HCT116 (cell line): Measurements from ENCODE around the gene PANX2. TPM values are rescaled to one million over a fixed set of nuclear protein-coding genes. Genes with fewer than 3 reads are reported as not detected.
A peak's percentile ranks its signal among the peaks of the same experiment; 100 is the strongest.

Experiments used
- ATAC-seq: fragments of 200-7000 bp; cut with Tn5 transposase; 2 replicates; pipeline ENCODE4 v1.9.1; 2020; ENCODE audit warnings: mild to moderate bottlenecking, moderate library complexity
- BruUV-seq: library from RNA; stranded (reverse); fragments of 400-500 nt; replicated peaks from 2 replicates; lab custom pipeline; 2021; lab: Mats Ljungman, UMichigan
- CTCF ChIA-PET: fragments of 300-600 bp; sonication (Branson Sonifier 250); formaldehyde crosslinking; loops from one replicate; lab custom pipeline; 2021; ENCODE audit warnings: antibody characterized with exemption; lab: Charles Lee
- POLR2A ChIA-PET: fragments of 300-600, 350-600 bp; sonication (Branson Sonifier 250); formaldehyde crosslinking; loops from one replicate; lab custom pipeline; 2021; ENCODE audit warnings: antibody characterized with exemption; lab: Charles Lee
- RAD21 ChIA-PET, 2 experiments: fragments of 300-600 bp; sonication (Branson Sonifier 250); formaldehyde crosslinking; loops; one replicate each; lab custom pipeline; 2023; ENCODE audit warnings: low total read pairs in 2 of 2; ENCODE audit not compliant: uncharacterized antibody in 2 of 2, unreplicated experiment in 2 of 2, low non-redundant PET in 1 of 2; lab: Charles Lee
- DNase-seq: peaks from one replicate; pipeline ENCODE4 v3.0.0-alpha.2; 2010; ENCODE audit warnings: low read depth, low spot score
- H2AFZ ChIP-seq: fragments of 200-600 bp; shearing (Covaris generic), sonication (generic); 2 replicates; pipeline ENCODE4 v1.6.1; 2017; ENCODE audit warnings: low read depth, mixed run types, mixed read lengths, antibody characterized with exemption, low read length; ENCODE audit not compliant: poor library complexity, severe bottlenecking
- H3K27ac ChIP-seq: 2 replicates; pipeline ENCODE4 v1.5.1; 2012; ENCODE audit warnings: low read depth, low read length
- H3K27me3 ChIP-seq: fragments of 200-600 bp; sonication (generic); 2 replicates; pipeline ENCODE4 v1.6.1; 2016; ENCODE audit warnings: mixed run types, low read length, mixed read lengths; ENCODE audit not compliant: insufficient read depth
- H3K36me3 ChIP-seq, 2 experiments: fragments of 200-500 bp in 1 of 2; fragments of 200-600 bp in 1 of 2; sonication (Bioruptor generic) in 1 of 2; sonication (generic) in 1 of 2; 2 replicates each; pipeline versions ENCODE4 v1.5.1 to v1.6.1; 2014 to 2016; ENCODE audit warnings: low read length in 2 of 2, inconsistent platforms in 1 of 2, mixed read lengths in 1 of 2, mixed run types in 1 of 2; ENCODE audit not compliant: insufficient read depth in 2 of 2, control insufficient read depth in 1 of 2
- H3K4me1 ChIP-seq, 2 experiments: fragments of 200-600 bp in 1 of 2; sonication (generic) in 1 of 2; 2 replicates each; pipeline versions ENCODE4 v1.5.1 to v1.6.1; 2012 to 2017; ENCODE audit warnings: low read length in 2 of 2, inconsistent platforms in 1 of 2, mild to moderate bottlenecking in 1 of 2, mixed read lengths in 1 of 2, mixed run types in 1 of 2, moderate library complexity in 1 of 2; ENCODE audit not compliant: insufficient read depth in 2 of 2, control insufficient read depth in 1 of 2
- H3K4me2 ChIP-seq: fragments of 200-600 bp; sonication (generic); 2 replicates; pipeline ENCODE4 v1.6.1; 2017; ENCODE audit warnings: mixed run types, low read length, mixed read lengths
- H3K4me3 ChIP-seq, 2 experiments: fragments of 200-600 bp in 1 of 2; sonication (generic) in 1 of 2; replicated peaks in 1 of 2; 2 replicates each; pipeline ENCODE4 v1.5.1; 2011 to 2016; ENCODE audit warnings: low read length in 2 of 2, control low read depth in 1 of 2, low read depth in 1 of 2, mild to moderate bottlenecking in 1 of 2, mixed read lengths in 1 of 2, mixed run types in 1 of 2
- H3K79me2 ChIP-seq: fragments of 200-600 bp; sonication (generic); 2 replicates; pipeline ENCODE4 v1.6.1; 2017; ENCODE audit warnings: mild to moderate bottlenecking, mixed run types, low read length, moderate library complexity, mixed read lengths; ENCODE audit not compliant: insufficient read depth
- H3K9ac ChIP-seq: fragments of 200-600 bp; sonication (generic); 2 replicates; pipeline ENCODE4 v1.6.1; 2016; ENCODE audit warnings: low read length, mixed read lengths
- H3K9me2 ChIP-seq: fragments of 200-600 bp; sonication (generic), shearing (Covaris generic); 2 replicates; pipeline ENCODE4 v1.6.1; 2017; ENCODE audit warnings: mixed run types, mild to moderate bottlenecking, moderate library complexity; ENCODE audit not compliant: insufficient read depth
- H3K9me3 ChIP-seq, 2 experiments: fragments of 200-500 bp in 1 of 2; fragments of 200-600 bp in 1 of 2; sonication (Bioruptor generic) in 1 of 2; sonication (generic) in 1 of 2; 2 replicates each; pipeline ENCODE4 v1.6.1; 2014 to 2017; ENCODE audit warnings: low read length in 2 of 2, mixed read lengths in 2 of 2, inconsistent platforms in 1 of 2, low read depth in 1 of 2, mild to moderate bottlenecking in 1 of 2, mixed run types in 1 of 2, moderate library complexity in 1 of 2; ENCODE audit not compliant: control insufficient read depth in 1 of 2, insufficient read depth in 1 of 2
- H4K20me1 ChIP-seq: fragments of 200-600 bp; sonication (generic), shearing (Covaris generic); 2 replicates; pipeline ENCODE4 v1.6.1; 2017; ENCODE audit warnings: mixed run types, mild to moderate bottlenecking, moderate library complexity; ENCODE audit not compliant: insufficient read depth
- ATF3 ChIP-seq: IDR thresholded peaks from 2 replicates; pipeline ENCODE4 v1.6.1; 2012
- CBX3 ChIP-seq: IDR thresholded peaks from 2 replicates; pipeline ENCODE4 v1.6.1; 2012; ENCODE audit warnings: low read depth
- CEBPB ChIP-seq: IDR thresholded peaks from 2 replicates; pipeline ENCODE4 v1.6.1; 2012; ENCODE audit warnings: low read depth
- ELF1 ChIP-seq: IDR thresholded peaks from 2 replicates; pipeline ENCODE4 v1.6.1; 2012; ENCODE audit warnings: low read depth, borderline replicate concordance
- FOSL1 ChIP-seq: IDR thresholded peaks from 2 replicates; pipeline ENCODE4 v1.6.1; 2012; ENCODE audit warnings: low read depth
- JUND ChIP-seq: IDR thresholded peaks from 2 replicates; pipeline ENCODE4 v1.6.1; 2012
- MAX ChIP-seq: IDR thresholded peaks from 2 replicates; pipeline ENCODE4 v1.6.1; 2012
- POLR2A ChIP-seq: IDR thresholded peaks from 2 replicates; pipeline ENCODE4 v1.7.0; 2011; ENCODE audit warnings: borderline replicate concordance; ENCODE audit not compliant: insufficient read depth, insufficient read length; ENCODE audit errors: extremely low read depth
- POLR2AphosphoS5 ChIP-seq: IDR thresholded peaks from 2 replicates; pipeline ENCODE4 v1.6.1; 2011; ENCODE audit warnings: mild to moderate bottlenecking, low read depth, low read length, moderate library complexity
- RAD21 ChIP-seq: IDR thresholded peaks from 2 replicates; pipeline ENCODE4 v1.6.1; 2012; ENCODE audit warnings: low read depth, mild to moderate bottlenecking
- SIN3A ChIP-seq: IDR thresholded peaks from 2 replicates; pipeline ENCODE4 v1.6.1; 2012; ENCODE audit warnings: low read depth
- SP1 ChIP-seq: IDR thresholded peaks from 2 replicates; pipeline ENCODE4 v1.6.1; 2012; ENCODE audit warnings: low read depth
- SRF ChIP-seq: IDR thresholded peaks from 2 replicates; pipeline ENCODE4 v1.6.1; 2012; ENCODE audit warnings: low read depth
- TCF7L2 ChIP-seq: IDR thresholded peaks from 2 replicates; pipeline ENCODE4 v1.7.0; 2011; ENCODE audit warnings: borderline replicate concordance, inconsistent platforms; ENCODE audit not compliant: insufficient read depth, insufficient read length; ENCODE audit errors: extremely low read depth
- YY1 ChIP-seq: IDR thresholded peaks from 2 replicates; pipeline ENCODE4 v1.6.1; 2011; ENCODE audit warnings: low read length, low read depth, moderate library complexity, mild to moderate bottlenecking; ENCODE audit not compliant: insufficient replicate concordance; ENCODE audit errors: extremely low read depth
- ZFX ChIP-seq: fragments of 450-650 bp; IDR thresholded peaks from 2 replicates; pipeline ENCODE4 v1.6.1; 2017
- ZNF274 ChIP-seq: fragments of 200-500 bp; sonication (Bioruptor generic); IDR thresholded peaks from 2 replicates; pipeline ENCODE4 v1.6.1; 2014; ENCODE audit warnings: mild to moderate bottlenecking, low read depth, low read length, inconsistent platforms
- intact Hi-C: fragments of 100-400 bp; cut with micrococcal nuclease; formaldehyde crosslinking; loops from 2 replicates; pipeline ENCODE4 v1.10.0; 2022
- total RNA-seq: library from RNA; stranded (reverse); gene quantifications from one replicate; pipeline ENCODE4 v1.2.1, GENCODE V29; 2021; ENCODE audit not compliant: unreplicated experiment
- TF ChIP-seq, protein P1 (sequence below): IDR thresholded peaks from 2 replicates; pipeline ENCODE4 v1.6.1; 2012; ENCODE audit warnings: low read depth
- TF ChIP-seq, protein P2 (sequence below), 3 experiments: fragments of 200-600 bp in 1 of 3; sonication (generic) in 1 of 3; IDR thresholded peaks in 2 of 3; conservative IDR thresholded peaks in 1 of 3; 2 replicates each; pipeline ENCODE4 v1.5.1; 2012 to 2017; ENCODE audit warnings: low read depth in 2 of 3, low read length in 2 of 3, antibody characterized with exemption in 1 of 3, borderline replicate concordance in 1 of 3, control low read depth in 1 of 3, mild to moderate bottlenecking in 1 of 3, mixed read lengths in 1 of 3, mixed run types in 1 of 3, moderate library complexity in 1 of 3; ENCODE audit not compliant: insufficient read depth in 1 of 3

The PANX2 gene
- total RNA-seq, 1 experiment from 2014 or later: 8.0 TPM

DNA sequence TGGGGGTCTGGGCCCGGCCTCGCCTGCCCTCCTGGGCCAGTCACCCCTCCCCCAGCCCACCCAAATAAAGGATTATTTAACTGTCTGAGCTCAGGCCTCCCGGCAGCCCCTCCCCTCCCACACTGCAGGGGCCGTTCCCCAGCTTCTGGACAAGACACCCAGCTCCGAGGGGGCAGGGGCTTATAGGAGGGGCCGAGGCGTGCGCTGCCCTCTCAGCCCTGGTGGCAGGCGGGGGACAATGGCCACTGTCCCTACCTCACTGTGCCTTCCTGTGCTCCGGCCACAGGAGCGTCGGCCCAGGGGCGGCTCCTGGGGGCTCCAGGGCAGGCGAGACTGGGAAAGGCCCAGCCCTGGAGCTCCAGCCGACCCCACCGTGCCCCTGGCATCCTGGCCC lies 28.1 kb downstream of the PANX2 start (continued):
- no peak for TF ChIP-seq CEBPB
- TF ChIP-seq, protein P1, sequence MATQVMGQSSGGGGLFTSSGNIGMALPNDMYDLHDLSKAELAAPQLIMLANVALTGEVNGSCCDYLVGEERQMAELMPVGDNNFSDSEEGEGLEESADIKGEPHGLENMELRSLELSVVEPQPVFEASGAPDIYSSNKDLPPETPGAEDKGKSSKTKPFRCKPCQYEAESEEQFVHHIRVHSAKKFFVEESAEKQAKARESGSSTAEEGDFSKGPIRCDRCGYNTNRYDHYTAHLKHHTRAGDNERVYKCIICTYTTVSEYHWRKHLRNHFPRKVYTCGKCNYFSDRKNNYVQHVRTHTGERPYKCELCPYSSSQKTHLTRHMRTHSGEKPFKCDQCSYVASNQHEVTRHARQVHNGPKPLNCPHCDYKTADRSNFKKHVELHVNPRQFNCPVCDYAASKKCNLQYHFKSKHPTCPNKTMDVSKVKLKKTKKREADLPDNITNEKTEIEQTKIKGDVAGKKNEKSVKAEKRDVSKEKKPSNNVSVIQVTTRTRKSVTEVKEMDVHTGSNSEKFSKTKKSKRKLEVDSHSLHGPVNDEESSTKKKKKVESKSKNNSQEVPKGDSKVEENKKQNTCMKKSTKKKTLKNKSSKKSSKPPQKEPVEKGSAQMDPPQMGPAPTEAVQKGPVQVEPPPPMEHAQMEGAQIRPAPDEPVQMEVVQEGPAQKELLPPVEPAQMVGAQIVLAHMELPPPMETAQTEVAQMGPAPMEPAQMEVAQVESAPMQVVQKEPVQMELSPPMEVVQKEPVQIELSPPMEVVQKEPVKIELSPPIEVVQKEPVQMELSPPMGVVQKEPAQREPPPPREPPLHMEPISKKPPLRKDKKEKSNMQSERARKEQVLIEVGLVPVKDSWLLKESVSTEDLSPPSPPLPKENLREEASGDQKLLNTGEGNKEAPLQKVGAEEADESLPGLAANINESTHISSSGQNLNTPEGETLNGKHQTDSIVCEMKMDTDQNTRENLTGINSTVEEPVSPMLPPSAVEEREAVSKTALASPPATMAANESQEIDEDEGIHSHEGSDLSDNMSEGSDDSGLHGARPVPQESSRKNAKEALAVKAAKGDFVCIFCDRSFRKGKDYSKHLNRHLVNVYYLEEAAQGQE: no peak
- TF ChIP-seq ZFX: no peak

GRCh38 chr22:50199251-50199721 lies 28.8 kb downstream of the PANX2 start:
- Histone ChIP-seq H3K9ac (0 out of 2 replicates have a peak overlapping the region, but pooled peaks have one; percentile 67), H3K36me3 (peaks cover 2 to 18% of the 10 kb centered on the region in 2 experiments; a peak in 3 of 4 replicates)
- no TSS peak for BruUV-seq
- no peak for TF ChIP-seq FOSL1
- TF ChIP-seq YY1: no peak
- no peak for TF ChIP-seq MAX
- TF ChIP-seq SP1: no peak
- TF ChIP-seq ZNF274: no peak
- TF ChIP-seq CBX3: no peak
- no peak for TF ChIP-seq RAD21
- TF ChIP-seq POLR2A: no peak
- TF ChIP-seq TCF7L2: no peak
- TF ChIP-seq, protein P2, sequence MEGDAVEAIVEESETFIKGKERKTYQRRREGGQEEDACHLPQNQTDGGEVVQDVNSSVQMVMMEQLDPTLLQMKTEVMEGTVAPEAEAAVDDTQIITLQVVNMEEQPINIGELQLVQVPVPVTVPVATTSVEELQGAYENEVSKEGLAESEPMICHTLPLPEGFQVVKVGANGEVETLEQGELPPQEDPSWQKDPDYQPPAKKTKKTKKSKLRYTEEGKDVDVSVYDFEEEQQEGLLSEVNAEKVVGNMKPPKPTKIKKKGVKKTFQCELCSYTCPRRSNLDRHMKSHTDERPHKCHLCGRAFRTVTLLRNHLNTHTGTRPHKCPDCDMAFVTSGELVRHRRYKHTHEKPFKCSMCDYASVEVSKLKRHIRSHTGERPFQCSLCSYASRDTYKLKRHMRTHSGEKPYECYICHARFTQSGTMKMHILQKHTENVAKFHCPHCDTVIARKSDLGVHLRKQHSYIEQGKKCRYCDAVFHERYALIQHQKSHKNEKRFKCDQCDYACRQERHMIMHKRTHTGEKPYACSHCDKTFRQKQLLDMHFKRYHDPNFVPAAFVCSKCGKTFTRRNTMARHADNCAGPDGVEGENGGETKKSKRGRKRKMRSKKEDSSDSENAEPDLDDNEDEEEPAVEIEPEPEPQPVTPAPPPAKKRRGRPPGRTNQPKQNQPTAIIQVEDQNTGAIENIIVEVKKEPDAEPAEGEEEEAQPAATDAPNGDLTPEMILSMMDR (IDR thresholded peaks at IDR 0.05 in 2 of 3, conservative IDR thresholded peaks at IDR 0.05 in 1 of 3; ENCODE audit: borderline replicate concordance in 1 of 3, insufficient read depth in 1 of 3, low read depth in 2 of 3, low read length in 2 of 3): no peak
- TF ChIP-seq POLR2AphosphoS5: no peak
- TF ChIP-seq SRF: no peak
- no peak for TF ChIP-seq ELF1
- no peak for TF ChIP-seq JUND
- TF ChIP-seq ATF3: no peak
- no peak for TF ChIP-seq SIN3A

More at GRCh38 chr22:50199251-50199721, 28.8 kb downstream of the PANX2 start:
- Histone ChIP-seq H3K79me2 (peaks cover 14% of the 10 kb centered on the region), H3K9me2 (no peaks in the 10 kb centered on the region), H4K20me1 (no peaks in the 10 kb centered on the region), H3K9me3 (peaks cover 0 to 8% of the 10 kb centered on the region in 2 experiments; a peak in 1 of 4 replicates), H2AFZ (no peak overlapping the region), H3K4me2 (peak overlapping the region; percentile 95), H3K4me3 (no peak overlapping the region), H3K27ac (peak overlapping the region; percentile 22), H3K4me1 (peaks cover 9 to 19% of the 10 kb centered on the region in 2 experiments; a peak in 3 of 4 replicates), H3K27me3 (no peaks in the 10 kb centered on the region)
- ChIA-PET POLR2A (no interaction called here), CTCF (interaction anchor here (1.7 kb wide), 1 partner anchor 9 kb away, joined by 4 read pairs; no protein-coding TSS in a partner anchor), RAD21 (no interaction called here)
- ATAC-seq (no peak), DNase-seq (no peak)
- intact Hi-C loops: no loop called here
